Osteocyte (in vitro differentiated cells): ENCODE results near the gene RALA. TPM values are rescaled to one million over a fixed set of nuclear protein-coding genes. Genes with fewer than 3 reads are reported as not detected.

ENCODE experiments used
- DNase-seq: peaks from one replicate; pipeline ENCODE4 v3.0.0; 2021; ENCODE audit warnings: mixed read lengths; ENCODE audit not compliant: unreplicated experiment; ENCODE audit errors: extremely low spot score
- H3K27ac Mint-ChIP-seq: one replicate; pipeline ENCODE4 v1.8.0; 2021; ENCODE audit warnings: mild to moderate bottlenecking, mixed read lengths; ENCODE audit not compliant: unreplicated experiment
- H3K27me3 Mint-ChIP-seq: one replicate; pipeline ENCODE4 v1.8.0; 2021; ENCODE audit warnings: mixed read lengths; ENCODE audit not compliant: unreplicated experiment
- H3K36me3 Mint-ChIP-seq: one replicate; pipeline ENCODE4 v1.8.0; 2021; ENCODE audit warnings: mixed read lengths; ENCODE audit not compliant: unreplicated experiment
- H3K4me1 Mint-ChIP-seq: one replicate; pipeline ENCODE4 v1.8.0; 2021; ENCODE audit warnings: mixed read lengths; ENCODE audit not compliant: unreplicated experiment
- H3K4me3 Mint-ChIP-seq: one replicate; pipeline ENCODE4 v1.8.0; 2021; ENCODE audit warnings: mild to moderate bottlenecking, moderate library complexity, mixed read lengths; ENCODE audit not compliant: unreplicated experiment
- H3K9me3 Mint-ChIP-seq: one replicate; pipeline ENCODE4 v1.8.0; 2021; ENCODE audit warnings: mixed read lengths; ENCODE audit not compliant: unreplicated experiment
- total RNA-seq: library from RNA; stranded (reverse); gene quantifications from 2 replicates; pipeline ENCODE4 v1.2.1, GENCODE V29; 2021
- TF ChIP-seq, protein P1 (sequence below): fragments of 200-600 bp; sonication (generic); IDR thresholded peaks from 2 replicates; pipeline ENCODE4 v1.5.0; 2021; ENCODE audit warnings: antibody characterized with exemption, mild to moderate bottlenecking, moderate library complexity

RALA gene
- total RNA-seq, 1 donor from 2014 or later, result 30.5 TPM

DNA sequence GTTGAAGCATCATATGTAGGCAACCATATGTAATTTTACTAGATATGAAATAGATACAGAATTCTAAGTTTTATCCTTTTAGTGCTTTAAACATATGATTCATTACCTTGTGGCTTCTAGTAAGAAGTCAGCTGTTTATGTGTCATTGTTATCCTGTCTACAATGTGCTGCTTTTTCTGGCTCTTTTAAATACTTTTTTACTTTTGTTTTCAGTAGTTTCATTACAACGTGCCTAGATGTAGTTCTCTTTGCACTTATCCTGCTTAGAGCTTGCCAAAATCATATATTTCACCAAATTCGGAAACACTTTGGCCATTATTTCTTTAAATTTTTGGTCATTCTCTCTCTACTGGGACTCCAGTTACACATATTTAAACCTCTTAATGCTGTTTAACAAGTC is 30.8 kb upstream of the RALA start:
- Mint-ChIP-seq H3K4me1 (peaks cover 31% of the 10 kb centered on the region), H3K27me3 (no peaks in the 10 kb centered on the region), H3K36me3 (peaks cover 2% of the 10 kb centered on the region), H3K9me3 (no peaks in the 10 kb centered on the region), H3K4me3 (no peak overlapping the region), H3K27ac (peak overlapping the region; percentile 66)
- TF ChIP-seq, protein P1, sequence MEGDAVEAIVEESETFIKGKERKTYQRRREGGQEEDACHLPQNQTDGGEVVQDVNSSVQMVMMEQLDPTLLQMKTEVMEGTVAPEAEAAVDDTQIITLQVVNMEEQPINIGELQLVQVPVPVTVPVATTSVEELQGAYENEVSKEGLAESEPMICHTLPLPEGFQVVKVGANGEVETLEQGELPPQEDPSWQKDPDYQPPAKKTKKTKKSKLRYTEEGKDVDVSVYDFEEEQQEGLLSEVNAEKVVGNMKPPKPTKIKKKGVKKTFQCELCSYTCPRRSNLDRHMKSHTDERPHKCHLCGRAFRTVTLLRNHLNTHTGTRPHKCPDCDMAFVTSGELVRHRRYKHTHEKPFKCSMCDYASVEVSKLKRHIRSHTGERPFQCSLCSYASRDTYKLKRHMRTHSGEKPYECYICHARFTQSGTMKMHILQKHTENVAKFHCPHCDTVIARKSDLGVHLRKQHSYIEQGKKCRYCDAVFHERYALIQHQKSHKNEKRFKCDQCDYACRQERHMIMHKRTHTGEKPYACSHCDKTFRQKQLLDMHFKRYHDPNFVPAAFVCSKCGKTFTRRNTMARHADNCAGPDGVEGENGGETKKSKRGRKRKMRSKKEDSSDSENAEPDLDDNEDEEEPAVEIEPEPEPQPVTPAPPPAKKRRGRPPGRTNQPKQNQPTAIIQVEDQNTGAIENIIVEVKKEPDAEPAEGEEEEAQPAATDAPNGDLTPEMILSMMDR, result no peak
- DNase-seq, result no peak

DNA sequence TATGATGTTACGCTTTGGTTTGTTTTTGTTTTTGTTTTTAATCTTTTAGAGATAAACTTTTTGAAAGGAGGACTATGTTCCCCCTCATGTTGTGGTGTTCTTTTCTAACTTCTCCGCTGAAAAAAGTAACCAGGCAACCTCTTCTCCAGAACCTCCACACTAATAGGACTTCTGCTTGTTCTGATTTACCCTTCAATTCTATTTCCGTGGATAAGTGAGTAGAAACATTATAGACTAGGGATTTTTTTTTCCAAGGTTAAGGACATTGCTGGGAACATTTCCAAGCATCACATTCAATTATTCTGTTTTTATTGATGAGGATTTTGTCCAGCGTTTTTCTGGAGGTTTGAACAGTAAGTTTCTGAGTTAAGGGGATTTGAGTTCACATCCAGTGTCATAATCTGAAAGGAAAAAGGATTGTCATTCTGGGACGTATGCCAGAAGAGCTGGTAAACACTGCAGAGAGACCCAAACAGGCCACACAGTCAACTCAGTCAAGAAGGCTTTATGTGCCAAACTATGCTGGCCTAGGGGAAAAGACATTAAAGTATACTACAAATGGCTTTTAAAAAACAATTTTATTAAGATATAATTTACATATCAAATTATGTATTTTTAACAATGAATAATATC is 28.3 kb upstream of the RALA start:
- peaks cover 23% of the 10 kb centered on the region for H3K4me1 Mint-ChIP-seq
- H3K9me3 Mint-ChIP-seq, result no peaks in the 10 kb centered on the region
- H3K27ac Mint-ChIP-seq, result peak overlapping the region; percentile 40
- no peaks in the 10 kb centered on the region for H3K27me3 Mint-ChIP-seq
- TF ChIP-seq, protein P1, result no peak
- no peak for DNase-seq
- H3K4me3 Mint-ChIP-seq, result no peak overlapping the region
- peaks cover 2% of the 10 kb centered on the region for H3K36me3 Mint-ChIP-seq

DNA sequence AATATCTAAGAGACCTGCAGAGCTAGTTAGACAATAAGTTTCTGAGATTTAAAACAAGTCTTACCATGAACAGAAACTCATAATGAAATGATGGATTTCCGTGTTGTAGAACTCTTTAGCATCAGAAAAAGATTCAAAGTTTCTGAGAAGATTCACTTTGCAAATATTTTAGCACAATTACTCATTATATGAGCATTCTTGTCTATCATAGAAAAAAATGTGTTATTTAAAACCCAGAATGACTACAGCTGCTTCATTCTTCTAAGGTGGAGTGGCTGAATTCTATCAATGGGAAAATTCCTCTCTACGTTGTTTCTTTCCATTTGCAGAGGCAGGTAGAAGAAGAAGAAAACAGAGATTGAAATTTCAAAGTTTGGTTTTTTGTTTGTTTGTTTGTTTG is 21.0 kb upstream of the RALA start:
- no peak overlapping the region for H3K4me3 Mint-ChIP-seq
- H3K4me1 Mint-ChIP-seq, result no peaks in the 10 kb centered on the region
- H3K36me3 Mint-ChIP-seq, result peaks cover 1% of the 10 kb centered on the region
- peaks cover 5% of the 10 kb centered on the region for H3K9me3 Mint-ChIP-seq
- DNase-seq, result no peak
- no peak overlapping the region for H3K27ac Mint-ChIP-seq
- TF ChIP-seq, protein P1, result no peak
- no peaks in the 10 kb centered on the region for H3K27me3 Mint-ChIP-seq

DNA sequence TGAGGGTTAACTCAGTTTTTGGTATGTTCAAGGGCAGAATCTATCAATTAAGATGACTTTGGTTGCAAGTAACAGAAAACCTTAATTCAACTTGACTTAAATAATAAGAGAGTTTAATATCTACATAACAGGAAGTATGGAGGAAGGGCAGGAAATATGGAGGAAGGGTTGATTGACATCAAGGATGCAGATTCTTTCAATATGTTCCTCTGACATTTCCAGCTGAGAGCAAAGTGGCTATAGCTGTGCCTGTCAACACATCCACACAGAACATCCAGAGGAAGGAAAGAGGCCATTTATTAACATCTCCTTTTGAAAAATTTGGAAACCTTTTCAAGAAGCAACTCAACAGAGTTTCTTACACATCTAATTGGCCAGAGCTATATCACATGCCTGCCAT is 19.4 kb upstream of the RALA start:
- no peaks in the 10 kb centered on the region for H3K36me3 Mint-ChIP-seq
- no peak overlapping the region for H3K27ac Mint-ChIP-seq
- no peak overlapping the region for H3K4me3 Mint-ChIP-seq
- peaks cover 5% of the 10 kb centered on the region for H3K9me3 Mint-ChIP-seq
- no peaks in the 10 kb centered on the region for H3K27me3 Mint-ChIP-seq
- peaks cover 2% of the 10 kb centered on the region for H3K4me1 Mint-ChIP-seq
- no peak for DNase-seq
- TF ChIP-seq, protein P1, result no peak

DNA sequence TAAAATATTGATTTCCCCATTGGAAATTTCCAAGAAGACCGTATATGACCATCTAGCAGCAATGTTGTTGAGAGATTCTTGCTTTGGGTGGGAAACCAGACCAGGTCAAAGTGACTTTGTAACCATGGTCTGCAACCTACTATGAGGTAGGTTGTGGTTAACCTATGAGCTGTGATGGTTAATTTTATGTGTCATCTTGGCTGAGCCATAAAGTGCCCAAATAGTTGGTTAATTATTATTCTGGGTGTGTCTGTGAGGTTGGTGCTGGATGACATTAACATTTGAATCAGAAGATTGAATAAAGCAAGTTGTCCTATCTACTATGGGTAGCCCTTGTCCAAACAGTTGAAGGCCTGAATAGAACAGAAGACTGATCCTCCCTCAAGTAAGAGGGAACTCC is 18.3 kb upstream of the RALA start:
- no peak overlapping the region for H3K27ac Mint-ChIP-seq
- H3K27me3 Mint-ChIP-seq, result no peaks in the 10 kb centered on the region
- TF ChIP-seq, protein P1, result no peak
- DNase-seq, result no peak
- no peaks in the 10 kb centered on the region for H3K36me3 Mint-ChIP-seq
- peaks cover 5% of the 10 kb centered on the region for H3K9me3 Mint-ChIP-seq
- peaks cover 10% of the 10 kb centered on the region for H3K4me1 Mint-ChIP-seq
- H3K4me3 Mint-ChIP-seq, result no peak overlapping the region
